Measurements from ENCODE around the gene DOK7.

DNA sequence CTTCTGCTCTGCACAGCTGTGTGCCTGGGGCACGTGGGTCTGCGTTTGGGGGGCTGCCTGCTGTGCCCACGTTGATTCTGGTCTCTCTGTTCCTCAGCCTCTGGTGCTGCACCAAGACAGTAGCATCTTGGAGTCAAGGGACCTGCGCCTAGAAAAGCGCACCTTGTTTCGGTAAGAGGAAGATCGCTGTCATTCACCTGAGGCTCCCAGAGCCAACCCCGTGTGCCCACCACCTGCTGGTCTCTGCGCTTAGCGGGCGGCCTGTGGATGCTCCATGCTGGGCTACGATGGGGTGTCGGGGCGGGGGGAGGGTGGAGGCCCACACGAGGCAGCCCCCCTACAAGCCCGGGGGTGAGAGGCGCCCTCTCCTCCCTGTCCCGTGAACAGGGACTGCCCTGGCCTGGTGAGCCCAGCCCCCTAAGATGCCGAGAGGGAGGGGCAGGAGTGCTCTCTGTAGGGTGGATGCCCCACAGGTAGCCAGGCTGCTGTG, 40.3 kb upstream of the DOK7 start:
- TF ChIP-seq, protein P1, sequence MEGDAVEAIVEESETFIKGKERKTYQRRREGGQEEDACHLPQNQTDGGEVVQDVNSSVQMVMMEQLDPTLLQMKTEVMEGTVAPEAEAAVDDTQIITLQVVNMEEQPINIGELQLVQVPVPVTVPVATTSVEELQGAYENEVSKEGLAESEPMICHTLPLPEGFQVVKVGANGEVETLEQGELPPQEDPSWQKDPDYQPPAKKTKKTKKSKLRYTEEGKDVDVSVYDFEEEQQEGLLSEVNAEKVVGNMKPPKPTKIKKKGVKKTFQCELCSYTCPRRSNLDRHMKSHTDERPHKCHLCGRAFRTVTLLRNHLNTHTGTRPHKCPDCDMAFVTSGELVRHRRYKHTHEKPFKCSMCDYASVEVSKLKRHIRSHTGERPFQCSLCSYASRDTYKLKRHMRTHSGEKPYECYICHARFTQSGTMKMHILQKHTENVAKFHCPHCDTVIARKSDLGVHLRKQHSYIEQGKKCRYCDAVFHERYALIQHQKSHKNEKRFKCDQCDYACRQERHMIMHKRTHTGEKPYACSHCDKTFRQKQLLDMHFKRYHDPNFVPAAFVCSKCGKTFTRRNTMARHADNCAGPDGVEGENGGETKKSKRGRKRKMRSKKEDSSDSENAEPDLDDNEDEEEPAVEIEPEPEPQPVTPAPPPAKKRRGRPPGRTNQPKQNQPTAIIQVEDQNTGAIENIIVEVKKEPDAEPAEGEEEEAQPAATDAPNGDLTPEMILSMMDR (conservative IDR thresholded peaks at IDR 0.05 in 1 of 2, IDR thresholded peaks at IDR 0.05 in 1 of 2; ENCODE audit: low read depth in 1 of 2, low read length in 2 of 2), result no peak
- no peak for TF ChIP-seq EZH2 (IDR thresholded peaks at IDR 0.05; ENCODE audit: low read length, missing control alignments)

Measured in fibroblast of lung (primary cell).